ENCODE data around the gene SP5. TPM values are rescaled to one million over a fixed set of nuclear protein-coding genes. Genes with fewer than 3 reads are reported as not detected.
"Not testable (repeated sequence)": the region's sequence is repeated elsewhere in the genome, so short reads cannot be mapped to it uniquely, and the experiment has no call there.

The SP5 gene
- total and polyA plus RNA-seq, 2 experiments from 2014 or later, result not detected

- H3K9ac ChIP-seq, result no peak overlapping the region
- H3K4me1 ChIP-seq (ENCODE audit: insufficient read depth), result no peaks in the 10 kb centered on the region
- TF ChIP-seq EZH2phosphoT487 (IDR thresholded peaks at IDR 0.05; ENCODE audit: insufficient read depth, low read depth) (no peak), EZH2 (IDR thresholded peaks at IDR 0.05; ENCODE audit: insufficient read depth, poor library complexity, severe bottlenecking) (no peak)
- no peaks in the 10 kb centered on the region for H3K79me2 ChIP-seq (ENCODE audit: insufficient read depth)
- H4K20me1 ChIP-seq (ENCODE audit: insufficient read depth), result no peaks in the 10 kb centered on the region
- no peaks in the 10 kb centered on the region for H3K36me3 ChIP-seq (ENCODE audit: low read depth)
- DNase-seq, result no peak
- H3K9me2 ChIP-seq (ENCODE audit: insufficient read depth), result no peaks in the 10 kb centered on the region
- H3K27ac ChIP-seq, result no peak overlapping the region
- H3K4me3 ChIP-seq, result no peak overlapping the region
- H3F3A ChIP-seq (ENCODE audit: insufficient read depth), result no peaks in the 10 kb centered on the region
- H3K4me2 ChIP-seq (ENCODE audit: unreplicated experiment), result no peak overlapping the region
- 70 to 72% methylated on average over 6 of the region's 6 CpGs for WGBS, 2 experiments (ENCODE audit: low coverage in 1 of 2, low lambda C conversion rate in 2 of 2, missing lambda C conversion rate in 2 of 2)
- in situ Hi-C loops (cut with MboI), result no loop called here
- no peaks in the 10 kb centered on the region for H3K9me3 ChIP-seq (ENCODE audit: low read depth)
- no peak overlapping the region for H2AFZ ChIP-seq
- H3K27me3 ChIP-seq (replicated peaks; ENCODE audit: insufficient read depth), result no peaks in the 10 kb centered on the region; the same call in 1 of the 2 replicates
Measured at GRCh38 chr2:170745305-170745704, 30.2 kb downstream of the SP5 start.

GRCh38 chr2:170747921-170748320, 32.8 kb downstream of the SP5 start:
- 33 to 37% methylated on average over 4 of the region's 4 CpGs for WGBS, 2 experiments (ENCODE audit: low coverage in 1 of 2, low lambda C conversion rate in 2 of 2, missing lambda C conversion rate in 2 of 2)
- DNase-seq, result peak; percentile 52
- no peak overlapping the region for H3K27ac ChIP-seq
- in situ Hi-C loops (cut with MboI), result no loop called here
- H3K36me3 ChIP-seq (ENCODE audit: low read depth), result no peaks in the 10 kb centered on the region
- no peaks in the 10 kb centered on the region for H3K79me2 ChIP-seq (ENCODE audit: insufficient read depth)
- no peak overlapping the region for H3K4me2 ChIP-seq (ENCODE audit: unreplicated experiment)
- no peaks in the 10 kb centered on the region for H3K9me3 ChIP-seq (ENCODE audit: low read depth)
- no peak overlapping the region for H2AFZ ChIP-seq
- no peaks in the 10 kb centered on the region for H3K9me2 ChIP-seq (ENCODE audit: insufficient read depth)
- no peaks in the 10 kb centered on the region for H4K20me1 ChIP-seq (ENCODE audit: insufficient read depth)
- H3K9ac ChIP-seq, result no peak overlapping the region
- H3F3A ChIP-seq (ENCODE audit: insufficient read depth), result no peaks in the 10 kb centered on the region
- no peaks in the 10 kb centered on the region for H3K4me1 ChIP-seq (ENCODE audit: insufficient read depth)
- H3K4me3 ChIP-seq, result no peak overlapping the region
- H3K27me3 ChIP-seq (replicated peaks; ENCODE audit: insufficient read depth), result no peaks in the 10 kb centered on the region
- TF ChIP-seq EZH2phosphoT487 (IDR thresholded peaks at IDR 0.05; ENCODE audit: insufficient read depth, low read depth) (no peak), EZH2 (IDR thresholded peaks at IDR 0.05; ENCODE audit: insufficient read depth, poor library complexity, severe bottlenecking) (no peak)

GRCh38 chr2:170751555-170751954, 36.4 kb downstream of the SP5 start:
- H3K4me1 ChIP-seq (ENCODE audit: insufficient read depth); DNase-seq; H3K9me3 ChIP-seq (ENCODE audit: low read depth); H3K9ac ChIP-seq; H3K79me2 ChIP-seq (ENCODE audit: insufficient read depth); H4K20me1 ChIP-seq (ENCODE audit: insufficient read depth); H3K4me3 ChIP-seq; H2AFZ ChIP-seq; H3K4me2 ChIP-seq (ENCODE audit: unreplicated experiment); H3K36me3 ChIP-seq (ENCODE audit: low read depth); H3K27ac ChIP-seq; in situ Hi-C loops (cut with MboI); H3F3A ChIP-seq (ENCODE audit: insufficient read depth); H3K9me2 ChIP-seq (ENCODE audit: insufficient read depth); H3K27me3 ChIP-seq (replicated peaks; ENCODE audit: insufficient read depth): not testable (repeated sequence)
- 82 to 83% methylated on average over 12 of the region's 12 CpGs for WGBS, 2 experiments (ENCODE audit: low coverage in 1 of 2, low lambda C conversion rate in 2 of 2, missing lambda C conversion rate in 2 of 2)

- no peak for DNase-seq
- Histone ChIP-seq H2AFZ (no peak overlapping the region), H3K4me3 (no peak overlapping the region), H3K36me3 (ENCODE audit: low read depth) (no peaks in the 10 kb centered on the region), H3K27ac (no peak overlapping the region), H3F3A (ENCODE audit: insufficient read depth) (no peaks in the 10 kb centered on the region), H3K9me3 (ENCODE audit: low read depth) (no peaks in the 10 kb centered on the region), H3K4me1 (ENCODE audit: insufficient read depth) (no peaks in the 10 kb centered on the region), H3K9ac (no peak overlapping the region), H3K79me2 (ENCODE audit: insufficient read depth) (no peaks in the 10 kb centered on the region), H3K9me2 (ENCODE audit: insufficient read depth) (no peaks in the 10 kb centered on the region), H3K4me2 (ENCODE audit: unreplicated experiment) (no peak overlapping the region), H4K20me1 (ENCODE audit: insufficient read depth) (no peaks in the 10 kb centered on the region), H3K27me3 (replicated peaks; ENCODE audit: insufficient read depth) (no peaks in the 10 kb centered on the region)
- in situ Hi-C loops (cut with MboI), result no loop called here
- TF ChIP-seq EZH2 (IDR thresholded peaks at IDR 0.05; ENCODE audit: insufficient read depth, poor library complexity, severe bottlenecking) (no peak), EZH2phosphoT487 (IDR thresholded peaks at IDR 0.05; ENCODE audit: insufficient read depth, low read depth) (no peak)
Measured at GRCh38 chr2:170761572-170761971, 46.4 kb downstream of the SP5 start.

GRCh38 chr2:170762760-170763159, 47.6 kb downstream of the SP5 start:
- Histone ChIP-seq H2AFZ (no peak overlapping the region), H3K27ac (no peak overlapping the region), H3K27me3 (replicated peaks; ENCODE audit: insufficient read depth) (no peaks in the 10 kb centered on the region), H3K36me3 (ENCODE audit: low read depth) (no peaks in the 10 kb centered on the region), H3K79me2 (ENCODE audit: insufficient read depth) (no peaks in the 10 kb centered on the region), H3F3A (ENCODE audit: insufficient read depth) (no peaks in the 10 kb centered on the region), H3K4me2 (ENCODE audit: unreplicated experiment) (no peak overlapping the region), H3K4me3 (no peak overlapping the region), H4K20me1 (ENCODE audit: insufficient read depth) (no peaks in the 10 kb centered on the region), H3K9me2 (ENCODE audit: insufficient read depth) (no peaks in the 10 kb centered on the region), H3K9ac (no peak overlapping the region), H3K4me1 (ENCODE audit: insufficient read depth) (no peaks in the 10 kb centered on the region), H3K9me3 (ENCODE audit: low read depth) (no peaks in the 10 kb centered on the region)
- in situ Hi-C loops (cut with MboI), result no loop called here
- 69 to 74% methylated on average over 7 of the region's 7 CpGs for WGBS, 2 experiments (ENCODE audit: low coverage in 1 of 2, low lambda C conversion rate in 2 of 2, missing lambda C conversion rate in 2 of 2)
- TF ChIP-seq EZH2phosphoT487 (IDR thresholded peaks at IDR 0.05; ENCODE audit: insufficient read depth, low read depth) (no peak), EZH2 (IDR thresholded peaks at IDR 0.05; ENCODE audit: insufficient read depth, poor library complexity, severe bottlenecking) (no peak)
- no peak for DNase-seq

All from GM23248 (cell line).